GM12878 (cell line): ENCODE data around the gene INSC. TPM values are rescaled to one million over a fixed set of nuclear protein-coding genes. Genes with fewer than 3 reads are reported as not detected.

Experiments used
- ATAC-seq: fragments of 200-7000 bp; cut with Tn5 transposase; 3 replicates; pipeline ENCODE4 v1.9.1; 2020; ENCODE audit warnings: mild to moderate bottlenecking, moderate library complexity
- BruUV-seq: library from RNA; stranded (reverse); fragments of 400-500 nt; replicated peaks from 2 replicates; lab custom pipeline; 2021; lab: Mats Ljungman, UMichigan
- CTCF ChIA-PET: fragments of 300-600 bp; sonication (Branson Sonifier 250); formaldehyde crosslinking; extraction: SDS; loops from one replicate; lab custom pipeline; 2021; ENCODE audit warnings: inconsistent platforms; lab: Yijun Ruan, JAX
- POLR2A ChIA-PET: fragments of 350-600 bp; formaldehyde crosslinking; extraction: SDS; loops from one replicate; lab custom pipeline; 2021; ENCODE audit warnings: inconsistent platforms; lab: Charles Lee
- RAD21 ChIA-PET: fragments of 300-600 bp; sonication (Branson Sonifier 250); formaldehyde crosslinking; loops from one replicate; lab custom pipeline; 2023; ENCODE audit warnings: antibody characterized with exemption; ENCODE audit not compliant: unreplicated experiment; lab: Charles Lee
- SMC1A ChIA-PET: fragments of 300-600 bp; sonication (Branson Sonifier 250); formaldehyde crosslinking; loops from one replicate; lab custom pipeline; 2023; ENCODE audit not compliant: unreplicated experiment, uncharacterized antibody; lab: Charles Lee
- DNase-seq: peaks from one replicate; pipeline ENCODE4 v3.0.0-alpha.2; 2011; ENCODE audit warnings: low read depth, low spot score
- FAIRE-seq: peaks from 3 replicates; lab custom pipeline; 2011; peaks lifted over from hg19 to GRCh38; lab: Jason Lieb, UNC
- H2AFZ ChIP-seq: 2 replicates; pipeline ENCODE4 v1.6.0; 2011; ENCODE audit warnings: low read depth, low read length, control low read depth; ENCODE audit not compliant: control insufficient read depth
- H3K27ac ChIP-seq: 2 replicates; pipeline ENCODE4 v1.5.1; 2011; ENCODE audit warnings: control low read depth; ENCODE audit not compliant: control insufficient read depth, insufficient read depth
- H3K27me3 ChIP-seq, 2 experiments: replicated peaks in 1 of 2; 2 replicates each; pipeline versions ENCODE4 v1.6.0 to v1.6.1; 2011; ENCODE audit warnings: low read length in 1 of 2; ENCODE audit not compliant: control insufficient read depth in 2 of 2, insufficient read depth in 2 of 2
- H3K36me3 ChIP-seq, 2 experiments: 2 replicates each; pipeline ENCODE4 v1.5.1; 2011; ENCODE audit warnings: low read length in 1 of 2; ENCODE audit not compliant: control insufficient read depth in 2 of 2, insufficient read depth in 2 of 2
- H3K4me1 ChIP-seq: 2 replicates; pipeline ENCODE4 v1.6.1; 2011; ENCODE audit warnings: mild to moderate bottlenecking, low read length, moderate library complexity, mixed read lengths; ENCODE audit not compliant: control insufficient read depth, insufficient read depth
- H3K4me2 ChIP-seq: 2 replicates; pipeline ENCODE4 v1.6.0; 2011; ENCODE audit warnings: control low read depth; ENCODE audit not compliant: control insufficient read depth, insufficient read depth
- H3K4me3 ChIP-seq: fragments of 200-600 bp; sonication (generic); 2 replicates; pipeline ENCODE4 v1.5.1; 2016
- H3K79me2 ChIP-seq: 2 replicates; pipeline ENCODE4 v1.6.0; 2011; ENCODE audit warnings: low read length; ENCODE audit not compliant: control insufficient read depth, insufficient read depth
- H3K9ac ChIP-seq: 2 replicates; pipeline ENCODE4 v1.8.0; 2011; ENCODE audit warnings: low read length, control low read depth, mixed read lengths; ENCODE audit not compliant: control insufficient read depth, insufficient read depth
- H3K9me3 ChIP-seq: replicated peaks from 3 replicates; pipeline ENCODE4 v1.5.1; 2011; ENCODE audit warnings: mild to moderate bottlenecking, low read length; ENCODE audit not compliant: control insufficient read depth, insufficient read depth
- H4K20me1 ChIP-seq: 2 replicates; pipeline ENCODE4 v1.6.0; 2011; ENCODE audit not compliant: control insufficient read depth, insufficient read depth
- BCL3 ChIP-seq: IDR thresholded peaks from 2 replicates; pipeline ENCODE4 v1.6.1; 2011; ENCODE audit warnings: borderline replicate concordance, low read depth, mild to moderate bottlenecking, moderate library complexity, low read length; ENCODE audit not compliant: insufficient read depth, poor library complexity, severe bottlenecking
- BCLAF1 ChIP-seq: fragments of 450-650 bp; IDR thresholded peaks from 2 replicates; pipeline ENCODE4 v1.6.1; 2017; ENCODE audit warnings: antibody characterized with exemption, mild to moderate bottlenecking, moderate library complexity
- CBFB ChIP-seq: IDR thresholded peaks from 2 replicates; pipeline ENCODE4 v1.6.1; 2016; ENCODE audit warnings: antibody characterized with exemption, low read depth
- CEBPB ChIP-seq, 2 experiments: fragments of 150-350 bp in 1 of 2; IDR thresholded peaks; 2 replicates each; pipeline ENCODE4 v1.6.1; 2012 to 2014; ENCODE audit warnings: low read depth in 2 of 2, low read length in 2 of 2, borderline replicate concordance in 1 of 2, inconsistent platforms in 1 of 2
- EZH2 ChIP-seq: IDR thresholded peaks from 2 replicates; pipeline ENCODE4 v1.6.1; 2012; ENCODE audit warnings: low read depth, mild to moderate bottlenecking, control low read depth, inconsistent platforms, low read length, borderline replicate concordance; ENCODE audit not compliant: control insufficient read depth
- HDAC2 ChIP-seq: fragments of 200-600 bp; sonication (generic); IDR thresholded peaks from 2 replicates; pipeline ENCODE4 v1.6.1; 2017
- IKZF2 ChIP-seq, 2 experiments: fragments of 450-650 bp; IDR thresholded peaks; 2 replicates each; pipeline ENCODE4 v1.6.1; 2017; ENCODE audit warnings: mild to moderate bottlenecking in 2 of 2, moderate library complexity in 2 of 2
- JUND ChIP-seq: IDR thresholded peaks from 2 replicates; pipeline ENCODE4 v1.6.1; 2012; ENCODE audit warnings: low read depth, mild to moderate bottlenecking, low read length, improper control_type of control experiment, moderate library complexity
- KAT2A ChIP-seq: conservative IDR thresholded peaks from 2 replicates; pipeline ENCODE4 v1.6.1; 2011; ENCODE audit warnings: low read depth, low read length; ENCODE audit not compliant: control insufficient read depth
- MTA2 ChIP-seq: fragments of 450-650 bp; IDR thresholded peaks from 2 replicates; pipeline ENCODE4 v1.6.1; 2016; ENCODE audit warnings: low read depth, mild to moderate bottlenecking, moderate library complexity
- MYB ChIP-seq: fragments of 150-350 bp; IDR thresholded peaks from 2 replicates; pipeline ENCODE4 v1.6.1; 2014; ENCODE audit warnings: mild to moderate bottlenecking, low read depth, low read length, borderline replicate concordance
- NBN ChIP-seq: fragments of 450-650 bp; IDR thresholded peaks from 2 replicates; pipeline ENCODE4 v1.6.1; 2016
- RCOR1 ChIP-seq: conservative IDR thresholded peaks from 2 replicates; pipeline ENCODE4 v1.6.1; 2012; ENCODE audit warnings: low read depth, low read length, improper control_type of control experiment
- SMAD1 ChIP-seq: fragments of 450-650 bp; IDR thresholded peaks from 2 replicates; pipeline ENCODE4 v1.6.1; 2018; ENCODE audit warnings: mild to moderate bottlenecking, low read depth; ENCODE audit not compliant: partially characterized antibody
- SPI1 ChIP-seq: IDR thresholded peaks from 2 replicates; pipeline ENCODE4 v1.6.1; 2011; ENCODE audit warnings: low read depth, mild to moderate bottlenecking, low read length, moderate library complexity, borderline replicate concordance; ENCODE audit not compliant: insufficient read depth
- STAT1 ChIP-seq: fragments of 450-650 bp; conservative IDR thresholded peaks from 2 replicates; pipeline ENCODE4 v1.6.1; 2014; ENCODE audit warnings: antibody characterized with exemption, mild to moderate bottlenecking
- SUPT20H ChIP-seq: IDR thresholded peaks from 2 replicates; pipeline ENCODE4 v1.6.1; 2011; ENCODE audit warnings: low read depth, mild to moderate bottlenecking, low read length, moderate library complexity, borderline replicate concordance; ENCODE audit not compliant: control insufficient read depth
- ZSCAN29 ChIP-seq: fragments of 450-650 bp; IDR thresholded peaks from 2 replicates; pipeline ENCODE4 v1.6.1; 2017; ENCODE audit warnings: mild to moderate bottlenecking, moderate library complexity
- WGBS: methylation state at CpG from one replicate; pipeline ENCODE4 v1.1.6; 2016; ENCODE audit warnings: low lambda C conversion rate; ENCODE audit not compliant: insufficient replicate concordance, insufficient coverage; ENCODE audit errors: missing lambda C conversion rate; 5-methylcytosine and 5-hydroxymethylcytosine counted together
- in situ Hi-C: fragments of 300-500 bp; cut with MboI; formaldehyde crosslinking; loops from 9 replicates; pipeline ENCODE4 v1.14.3; 2018; ENCODE audit warnings: mixed read lengths
- intact Hi-C: fragments of 100-400 bp; cut with micrococcal nuclease; formaldehyde crosslinking; loops from one replicate; pipeline ENCODE4 v1.14.2; 2022; ENCODE audit not compliant: unreplicated experiment
- polyA plus RNA-seq, 11 experiments: library from polyadenylated mRNA; depleted of rRNA in 4 of 11; unstranded in 6 of 11; stranded (reverse) in 5 of 11; fragments of >200 nt; fragmentation: Nextera tagmentation in 4 of 11; fragmentation: Illumina TruSeq in 1 of 11; extraction: Ambion mirVana in 4 of 11; extraction: Trizol in 1 of 11; gene quantifications; 1 replicate in 1 of 11; 2 replicates in 10 of 11; pipeline versions ENCODE4 v1.2.1 to v1.2.3, GENCODE V29; 2011 to 2016; ENCODE audit warnings: inconsistent platforms in 2 of 11, missing spikeins in 2 of 11, low read depth in 1 of 11
- total RNA-seq, 4 experiments: library from RNA; depleted of rRNA in 3 of 4; stranded (reverse); fragments of >200 nt in 3 of 4; fragmentation: Illumina TruSeq in 1 of 4; extraction: Trizol in 1 of 4; gene quantifications; 2 replicates each; pipeline versions ENCODE4 v1.2.1 to v1.2.3, GENCODE V29; 2013 to 2021
- TF ChIP-seq, protein P1 (sequence below): fragments of 450-650 bp; formaldehyde crosslinking; IDR thresholded peaks from 2 replicates; pipeline ENCODE4 v1.4.0; 2022; ENCODE audit warnings: mild to moderate bottlenecking, moderate library complexity

The INSC gene
- total and polyA plus RNA-seq, 10 of the 15 experiments (the other 5 are each of a cell fraction or from before 2014, with no cell fraction given), result 0.13 to 0.33 TPM; not detected in 8

DNA sequence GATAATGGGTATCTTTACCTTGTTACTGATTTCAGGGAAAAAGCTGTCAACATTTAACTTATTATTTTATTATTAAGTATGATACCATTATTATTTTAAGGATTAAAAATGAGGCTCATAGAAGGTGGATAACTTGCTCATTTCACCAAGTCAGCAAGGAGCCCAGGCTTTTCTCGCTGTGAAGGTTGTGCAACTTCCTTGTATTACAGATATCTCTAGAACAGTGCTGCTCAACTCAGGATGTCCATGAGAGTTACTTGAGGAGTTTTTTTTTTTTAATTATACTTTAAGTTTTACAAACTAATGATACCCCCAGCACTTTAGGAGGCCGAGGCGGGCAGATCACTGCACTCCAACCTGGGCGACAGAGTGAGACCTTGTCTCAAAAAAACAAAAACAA lies 98.2 kb downstream of the INSC start:
- no peak overlapping the region for H3K4me3 ChIP-seq
- H3K27ac ChIP-seq, result no peak overlapping the region
- ChIA-PET SMC1A (no interaction called here), RAD21 (no interaction called here), CTCF (interaction anchor here (1.0 to 3.1 kb wide), 2 partner anchors 112 to 305 kb away, joined by 3 to 24 read pairs; no protein-coding TSS in a partner anchor), POLR2A (no interaction called here)
- DNase-seq (no peak), FAIRE-seq (no peak), ATAC-seq (no peak)
- no peaks in the 10 kb centered on the region for H3K79me2 ChIP-seq
- no peak overlapping the region for H3K4me2 ChIP-seq
- H3K9ac ChIP-seq, result no peak overlapping the region
- no TSS peak for BruUV-seq
- in situ Hi-C loops, result no loop called here
- H3K4me1 ChIP-seq, result no peaks in the 10 kb centered on the region
- no peaks in the 10 kb centered on the region for H3K36me3 ChIP-seq
- no peaks in the 10 kb centered on the region for H3K27me3 ChIP-seq
- H3K9me3 ChIP-seq, result no peaks in the 10 kb centered on the region
- H2AFZ ChIP-seq, result no peak overlapping the region
- intact Hi-C loops, result no loop called here
- 21% methylated on average over 4 of the region's 4 CpGs for WGBS
- no peaks in the 10 kb centered on the region for H4K20me1 ChIP-seq
- no peak for TF ChIP-seq SUPT20H
- no peak for TF ChIP-seq EZH2
- no peak for TF ChIP-seq IKZF2 (IDR thresholded peaks at IDR 0.05)
- TF ChIP-seq RCOR1, result no peak
- TF ChIP-seq SMAD1, result no peak
- TF ChIP-seq BCL3, result no peak
- no peak for TF ChIP-seq HDAC2
- TF ChIP-seq MYB, result no peak
- TF ChIP-seq JUND, result no peak
- TF ChIP-seq, protein P1, sequence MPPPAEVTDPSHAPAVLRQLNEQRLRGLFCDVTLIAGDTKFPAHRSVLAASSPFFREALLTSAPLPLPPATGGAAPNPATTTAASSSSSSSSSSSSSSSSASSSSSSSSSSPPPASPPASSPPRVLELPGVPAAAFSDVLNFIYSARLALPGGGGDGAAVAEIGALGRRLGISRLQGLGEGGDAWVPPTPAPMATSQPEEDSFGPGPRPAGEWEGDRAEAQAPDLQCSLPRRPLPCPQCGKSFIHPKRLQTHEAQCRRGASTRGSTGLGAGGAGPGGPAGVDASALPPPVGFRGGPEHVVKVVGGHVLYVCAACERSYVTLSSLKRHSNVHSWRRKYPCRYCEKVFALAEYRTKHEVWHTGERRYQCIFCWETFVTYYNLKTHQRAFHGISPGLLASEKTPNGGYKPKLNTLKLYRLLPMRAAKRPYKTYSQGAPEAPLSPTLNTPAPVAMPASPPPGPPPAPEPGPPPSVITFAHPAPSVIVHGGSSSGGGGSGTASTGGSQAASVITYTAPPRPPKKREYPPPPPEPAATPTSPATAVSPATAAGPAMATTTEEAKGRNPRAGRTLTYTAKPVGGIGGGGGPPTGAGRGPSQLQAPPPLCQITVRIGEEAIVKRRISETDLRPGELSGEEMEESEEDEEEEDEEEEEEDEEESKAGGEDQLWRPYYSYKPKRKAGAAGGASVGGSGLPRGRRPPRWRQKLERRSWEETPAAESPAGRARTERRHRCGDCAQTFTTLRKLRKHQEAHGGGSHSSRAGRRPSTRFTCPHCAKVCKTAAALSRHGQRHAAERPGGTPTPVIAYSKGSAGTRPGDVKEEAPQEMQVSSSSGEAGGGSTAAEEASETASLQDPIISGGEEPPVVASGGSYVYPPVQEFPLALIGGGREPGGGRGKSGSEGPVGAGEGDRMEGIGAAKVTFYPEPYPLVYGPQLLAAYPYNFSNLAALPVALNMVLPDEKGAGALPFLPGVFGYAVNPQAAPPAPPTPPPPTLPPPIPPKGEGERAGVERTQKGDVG (CRISPR knock-in tag), result no peak
- no peak for TF ChIP-seq ZSCAN29
- TF ChIP-seq MTA2, result no peak
- TF ChIP-seq NBN, result no peak
- no peak for TF ChIP-seq KAT2A
- TF ChIP-seq BCLAF1, result no peak
- no peak for TF ChIP-seq SPI1
- TF ChIP-seq CBFB, result no peak
- TF ChIP-seq STAT1, result no peak
- no peak for TF ChIP-seq CEBPB (IDR thresholded peaks at IDR 0.05; ENCODE audit: borderline replicate concordance in 1 of 2, low read depth in 2 of 2, low read length in 2 of 2)
